GM19467 (cell line): ENCODE data around the gene NLRP3.
"Not testable (repeated sequence)": the region's sequence is repeated elsewhere in the genome, so short reads cannot be mapped to it uniquely, and the experiment has no call there.

Experiments used
- ATAC-seq: cut with Tn5 transposase; IDR thresholded peaks from one replicate; pipeline ENCODE4 v1.9.1; 2021; ENCODE audit warnings: mild to moderate bottlenecking, moderate library complexity; ENCODE audit not compliant: unreplicated experiment

The NLRP3 gene

GRCh38 chr1:247390116-247390791 lies 25.7 kb upstream of the NLRP3 start:
- ATAC-seq, result peak; percentile 100

- no peak for ATAC-seq
Measured at GRCh38 chr1:247390996-247391395, 25.0 kb upstream of the NLRP3 start.

- no peak for ATAC-seq
Measured at GRCh38 chr1:247392088-247392487, 23.9 kb upstream of the NLRP3 start.

- ATAC-seq, result not testable (repeated sequence)
Measured at GRCh38 chr1:247395075-247395474, 20.9 kb upstream of the NLRP3 start.

- no peak for ATAC-seq
Measured at GRCh38 chr1:247400685-247401084, 15.3 kb upstream of the NLRP3 start.

- no peak for ATAC-seq
Measured at GRCh38 chr1:247401310-247402119, 14.5 kb upstream of the NLRP3 start.

GRCh38 chr1:247402120-247402675 lies 13.8 kb upstream of the NLRP3 start:
- ATAC-seq, result no peak

GRCh38 chr1:247406014-247406656 lies 9.8 kb upstream of the NLRP3 start:
- ATAC-seq, result no peak

- peak; percentile 77 for ATAC-seq
Measured at GRCh38 chr1:247407180-247407616, 8.8 kb upstream of the NLRP3 start.

GRCh38 chr1:247408100-247408499 lies 7.9 kb upstream of the NLRP3 start:
- ATAC-seq, result no peak

GRCh38 chr1:247409869-247410544 lies 6.0 kb upstream of the NLRP3 start:
- ATAC-seq, result peak; percentile 71

GRCh38 chr1:247411621-247412327 lies 4.2 kb upstream of the NLRP3 start:
- no peak for ATAC-seq

GRCh38 chr1:247417831-247418230 lies 1.9 kb downstream of the NLRP3 start:
- ATAC-seq, result no peak

GRCh38 chr1:247419336-247419735 lies 3.4 kb downstream of the NLRP3 start:
- ATAC-seq, result no peak

- no peak for ATAC-seq
Measured at GRCh38 chr1:247421074-247421473, 5.1 kb downstream of the NLRP3 start.

- ATAC-seq, result no peak
Measured at GRCh38 chr1:247429496-247429895, 13.5 kb downstream of the NLRP3 start.

GRCh38 chr1:247430434-247430833 lies 14.5 kb downstream of the NLRP3 start:
- ATAC-seq, result no peak

- ATAC-seq, result no peak
Measured at GRCh38 chr1:247431643-247432042, 15.7 kb downstream of the NLRP3 start.

- no peak for ATAC-seq
Measured at GRCh38 chr1:247434005-247434404, 18.0 kb downstream of the NLRP3 start.

GRCh38 chr1:247435030-247435758 lies 19.2 kb downstream of the NLRP3 start:
- no peak for ATAC-seq
